Measurements from ENCODE around the gene DPH7.

GRCh38 chr9:137582286-137582860 lies 3.6 kb upstream of the DPH7 start:
- TF ChIP-seq, protein P1, sequence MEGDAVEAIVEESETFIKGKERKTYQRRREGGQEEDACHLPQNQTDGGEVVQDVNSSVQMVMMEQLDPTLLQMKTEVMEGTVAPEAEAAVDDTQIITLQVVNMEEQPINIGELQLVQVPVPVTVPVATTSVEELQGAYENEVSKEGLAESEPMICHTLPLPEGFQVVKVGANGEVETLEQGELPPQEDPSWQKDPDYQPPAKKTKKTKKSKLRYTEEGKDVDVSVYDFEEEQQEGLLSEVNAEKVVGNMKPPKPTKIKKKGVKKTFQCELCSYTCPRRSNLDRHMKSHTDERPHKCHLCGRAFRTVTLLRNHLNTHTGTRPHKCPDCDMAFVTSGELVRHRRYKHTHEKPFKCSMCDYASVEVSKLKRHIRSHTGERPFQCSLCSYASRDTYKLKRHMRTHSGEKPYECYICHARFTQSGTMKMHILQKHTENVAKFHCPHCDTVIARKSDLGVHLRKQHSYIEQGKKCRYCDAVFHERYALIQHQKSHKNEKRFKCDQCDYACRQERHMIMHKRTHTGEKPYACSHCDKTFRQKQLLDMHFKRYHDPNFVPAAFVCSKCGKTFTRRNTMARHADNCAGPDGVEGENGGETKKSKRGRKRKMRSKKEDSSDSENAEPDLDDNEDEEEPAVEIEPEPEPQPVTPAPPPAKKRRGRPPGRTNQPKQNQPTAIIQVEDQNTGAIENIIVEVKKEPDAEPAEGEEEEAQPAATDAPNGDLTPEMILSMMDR (IDR thresholded peaks at IDR 0.05; ENCODE audit: poor library complexity): peak; percentile 29
- no peak for TF ChIP-seq EZH2phosphoT487 (IDR thresholded peaks at IDR 0.05; ENCODE audit: low read depth, severe bottlenecking, unreplicated experiment)

Measured in hepatocyte (in vitro differentiated cells).